Aorta (tissue), 5 donors: ENCODE results near the gene CDKN1C. TPM values are rescaled to one million over a fixed set of nuclear protein-coding genes. Genes with fewer than 3 reads are reported as not detected.

Experiments
- ATAC-seq: fragments of 200-7000 bp; cut with Tn5 transposase; one replicate; pipeline ENCODE4 v1.9.1; 2022; ENCODE audit warnings: moderate library complexity; ENCODE audit not compliant: low FRiP score
- DNase-seq, 2 donors: peaks; one replicate each; pipeline ENCODE4 v3.0.0-alpha.2; 2020
- H3K27ac ChIP-seq, 2 donors: one replicate each; pipeline ENCODE4 v1.5.1; 2013; ENCODE audit warnings: low read length in 2 of 2, mild to moderate bottlenecking in 2 of 2, moderate library complexity in 2 of 2, control low read depth in 1 of 2, inconsistent platforms in 1 of 2, low read depth in 1 of 2
- H3K27me3 ChIP-seq, 2 donors: one replicate each; pipeline ENCODE4 v1.6.1; 2013; ENCODE audit warnings: control low read depth in 1 of 2, low read length in 1 of 2, mild to moderate bottlenecking in 1 of 2, moderate library complexity in 1 of 2; ENCODE audit not compliant: insufficient read depth in 2 of 2, control insufficient read depth in 1 of 2
- H3K36me3 ChIP-seq, 2 donors: one replicate each; pipeline ENCODE4 v1.6.1; 2013; ENCODE audit warnings: control low read depth in 1 of 2, low read length in 1 of 2, mild to moderate bottlenecking in 1 of 2; ENCODE audit not compliant: insufficient read depth in 2 of 2, control insufficient read depth in 1 of 2
- H3K4me1 ChIP-seq, 2 donors: one replicate each; pipeline ENCODE4 v1.6.1; 2013; ENCODE audit warnings: low read length in 2 of 2, control low read depth in 1 of 2, mild to moderate bottlenecking in 1 of 2, moderate library complexity in 1 of 2; ENCODE audit not compliant: insufficient read depth in 2 of 2, control insufficient read depth in 1 of 2
- H3K4me3 ChIP-seq, 2 donors: one replicate each; pipeline ENCODE4 v1.5.1; 2013; ENCODE audit warnings: low read length in 2 of 2, control low read depth in 1 of 2, mild to moderate bottlenecking in 1 of 2
- H3K9me3 ChIP-seq: one replicate; pipeline ENCODE4 v1.6.1; 2013; ENCODE audit warnings: mild to moderate bottlenecking, low read length; ENCODE audit not compliant: control insufficient read depth
- WGBS, 2 donors: extraction: QIAGEN DNeasy Blood & Tissue Kit; methylation state at CpG; one replicate each; pipeline ENCODE4 v1.1.7; 2013; 5-methylcytosine and 5-hydroxymethylcytosine counted together
- intact Hi-C, 2 donors: fragments of 100-400 bp; cut with DNase I; formaldehyde crosslinking; loops; one replicate each; pipeline versions ENCODE4 v1.14.2 to v1.15.0; 2022
- polyA plus RNA-seq, 2 donors: library from polyadenylated mRNA; stranded (reverse); fragments of 200-250 nt; gene quantifications; one replicate each; pipeline ENCODE4 v1.2.3, GENCODE V29; 2013
- total RNA-seq, 2 donors: library from RNA; stranded (reverse); fragmentation: NEBNext Ultra II Directional; extraction: Animal tissue kit (Norgen Biotek cat#: 25700); gene quantifications; one replicate each; pipeline ENCODE4 v1.2.1, GENCODE V29; 2021
- donor health status: healthy with polysubstance abuse.
- donor health status: Bipolar disorder and iron deficiency.
- donor health status: DM: no; HTN: no; CAD: no.
- donor health status: DM: no; HTN: no; CAD: no.
- donor health status: DM: yes; HTN: yes; CAD: no.

The CDKN1C gene
- total and polyA plus RNA-seq, 4 donors, result 11.3 to 37.7 (median 17.5) TPM

DNA sequence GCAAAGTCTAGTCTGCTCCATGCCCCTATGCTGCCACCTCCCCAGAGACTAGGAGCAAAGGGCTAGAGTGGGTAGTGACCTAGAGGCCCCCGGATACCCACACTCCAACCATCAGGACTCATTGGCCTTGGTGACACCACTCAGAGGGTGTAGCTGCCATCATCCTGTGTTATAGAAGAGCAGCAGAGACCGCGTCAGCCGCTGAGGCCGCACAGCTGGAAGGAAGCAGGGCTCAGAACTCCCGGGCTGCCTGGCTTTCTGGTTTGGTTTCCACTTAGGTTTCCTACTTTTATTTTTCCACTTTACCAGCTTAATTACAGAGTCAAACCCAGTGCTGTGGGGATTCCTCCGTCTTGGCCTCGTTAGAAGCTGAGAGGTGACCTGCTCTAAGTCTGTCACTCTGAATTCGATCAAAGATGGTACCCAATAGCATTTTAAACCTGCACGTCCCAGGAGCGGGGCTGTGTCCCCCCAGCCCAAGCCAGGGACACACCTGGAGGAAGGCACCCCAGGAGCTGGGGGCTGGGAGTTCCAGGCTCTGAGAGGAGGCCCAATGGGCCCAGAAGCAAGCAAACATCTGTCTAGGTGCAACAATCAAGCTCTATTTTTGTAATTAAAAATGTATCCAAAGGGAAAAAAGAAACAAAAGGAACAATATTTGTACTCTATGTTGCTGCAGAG lies 2.1 kb upstream of the CDKN1C start:
- ATAC-seq (no peak), DNase-seq (no peak)
- no peaks in the 10 kb centered on the region for H3K4me1 ChIP-seq
- H3K4me3 ChIP-seq, result no peak overlapping the region
- H3K9me3 ChIP-seq, result no peaks in the 10 kb centered on the region
- H3K27me3 ChIP-seq, result no peaks in the 10 kb centered on the region
- no peaks in the 10 kb centered on the region for H3K36me3 ChIP-seq
- 80 to 81% methylated on average over 11 of the region's 11 CpGs for WGBS, 2 donors
- H3K27ac ChIP-seq, result no peak overlapping the region
- intact Hi-C loops, result loop anchor here in 1 of 2 donors (1.0 to 5.0 kb wide), 4 partner anchors 109 to 580 kb away; no protein-coding TSS in a partner anchor

DNA sequence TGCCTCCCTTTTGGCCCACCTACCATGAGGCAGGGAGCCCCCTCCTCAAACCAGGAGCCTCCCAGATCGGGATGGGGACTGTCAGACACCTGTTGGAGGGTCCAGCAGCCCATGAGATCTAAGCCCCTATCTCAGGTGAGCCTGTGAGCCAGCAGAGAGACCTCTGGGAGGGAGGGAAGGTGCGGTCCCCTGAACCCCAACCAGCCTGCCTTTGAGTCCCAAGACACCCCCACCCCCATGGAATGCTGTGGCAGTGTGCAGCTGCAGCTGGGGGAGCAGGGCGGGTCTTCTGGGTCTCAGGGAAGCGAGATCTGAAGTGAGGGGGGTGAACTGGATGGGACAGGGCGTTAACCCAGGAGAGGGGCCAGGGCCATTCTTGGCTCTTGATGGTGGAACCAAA lies 1.4 kb upstream of the CDKN1C start:
- H3K27ac ChIP-seq, result no peak overlapping the region
- no peak overlapping the region for H3K4me3 ChIP-seq
- no peak for DNase-seq
- H3K27me3 ChIP-seq, result no peaks in the 10 kb centered on the region
- intact Hi-C loops, result loop anchor here in 1 of 2 donors (2.0 to 5.0 kb wide), 3 partner anchors 108 to 580 kb away; no protein-coding TSS in a partner anchor
- no peaks in the 10 kb centered on the region for H3K36me3 ChIP-seq
- H3K9me3 ChIP-seq, result no peaks in the 10 kb centered on the region
- no peak for ATAC-seq
- H3K4me1 ChIP-seq, result no peaks in the 10 kb centered on the region
- 81 to 90% methylated on average over 5 of the region's 5 CpGs for WGBS, 2 donors

DNA sequence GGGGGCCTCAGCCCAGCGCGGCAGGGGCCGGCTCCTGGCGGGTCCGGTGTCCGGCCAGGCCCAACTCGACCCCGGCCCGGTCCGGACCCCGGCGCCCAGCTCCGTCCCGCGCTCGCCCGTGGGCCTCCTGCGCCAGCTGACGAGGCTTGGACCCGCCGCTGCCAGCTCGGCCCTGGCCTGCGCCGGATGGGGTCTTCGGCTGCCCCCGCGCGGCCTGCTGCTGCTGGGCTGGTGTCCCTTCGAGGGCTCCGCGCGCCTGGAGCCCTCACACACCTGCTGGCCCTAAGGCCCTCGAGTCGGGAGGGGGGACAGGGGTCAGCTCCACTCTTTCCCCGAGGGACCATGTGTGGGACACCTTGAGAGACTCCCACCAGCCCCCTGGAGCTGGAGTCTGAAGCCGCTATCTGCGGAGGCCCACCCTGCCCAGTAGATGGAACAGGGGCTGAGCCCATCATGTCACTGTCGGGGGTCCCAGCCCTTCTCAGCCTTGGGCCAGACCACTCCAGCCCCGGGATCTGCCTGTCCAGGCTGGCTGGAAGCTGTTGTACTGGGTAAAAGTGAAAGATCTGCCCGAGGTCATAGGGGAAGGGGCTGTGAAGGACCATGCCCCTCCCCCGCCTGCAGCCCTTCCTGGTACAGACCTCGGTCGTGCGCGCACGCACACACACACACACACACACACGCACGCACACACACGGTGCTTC lies 768 bp upstream of the CDKN1C start:
- DNase-seq (peak in 1 of 2 donors; percentile 72), ATAC-seq (peak; percentile 6)
- 14 to 18% methylated on average over 27 to 49 of the region's 49 CpGs for WGBS, 2 donors
- Histone ChIP-seq H3K9me3 (no peaks in the 10 kb centered on the region), H3K36me3 (no peaks in the 10 kb centered on the region), H3K4me1 (no peaks in the 10 kb centered on the region), H3K27ac (no peak overlapping the region), H3K27me3 (no peaks in the 10 kb centered on the region), H3K4me3 (peak overlapping the region in 1 of 2 donors; percentile 18)
- intact Hi-C loops, result loop anchor here in 1 of 2 donors (2.0 to 5.0 kb wide), 3 partner anchors 108 to 579 kb away; no protein-coding TSS in a partner anchor

DNA sequence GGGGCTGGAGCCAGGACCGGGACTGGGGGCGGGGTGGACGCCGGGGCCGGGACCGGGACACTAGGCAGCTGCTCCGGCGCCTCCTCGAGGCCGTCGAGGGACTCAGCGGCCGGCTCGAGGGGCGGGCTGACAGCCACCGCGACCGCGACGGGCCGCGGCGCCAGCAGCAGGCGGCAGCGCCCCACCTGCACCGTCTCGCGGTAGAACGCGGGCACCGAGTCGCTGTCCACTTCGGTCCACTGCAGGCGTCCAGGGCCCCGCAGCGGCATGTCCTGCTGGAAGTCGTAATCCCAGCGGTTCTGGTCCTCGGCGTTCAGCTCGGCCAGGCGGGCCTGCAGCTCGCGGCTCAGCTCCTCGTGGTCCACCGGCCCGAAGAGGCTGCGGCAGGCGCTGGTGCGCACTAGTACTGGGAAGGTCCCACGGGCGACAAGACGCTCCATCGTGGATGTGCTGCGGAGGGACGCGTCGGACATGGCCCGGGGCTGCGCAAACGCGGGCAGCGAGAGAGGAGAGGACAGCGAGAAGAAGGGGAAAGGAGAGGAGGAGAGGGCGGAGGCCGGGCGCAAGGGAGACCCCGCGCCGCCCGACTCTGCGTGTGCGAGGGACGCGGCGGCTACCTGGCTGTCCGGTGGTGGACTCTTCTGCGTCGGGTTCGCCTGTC lies 428 bp downstream of the CDKN1C start:
- Histone ChIP-seq H3K36me3 (no peaks in the 10 kb centered on the region), H3K27me3 (no peaks in the 10 kb centered on the region), H3K27ac (peak overlapping the region in 1 of 2 donors; percentile 55), H3K4me3 (peak overlapping the region; percentile 81 to 84), H3K4me1 (no peaks in the 10 kb centered on the region), H3K9me3 (no peaks in the 10 kb centered on the region)
- intact Hi-C loops, result loop anchor here in 1 of 2 donors (1.0 to 5.0 kb wide), 3 partner anchors 60 to 578 kb away; no protein-coding TSS in a partner anchor
- DNase-seq (peak; percentile 72 to 87), ATAC-seq (peak; percentile 31)
- 0 to 1% methylated on average over 40 to 80 of the region's 80 CpGs for WGBS, 2 donors

GRCh38 chr11:2883979-2884815 lies 1.4 kb downstream of the CDKN1C start:
- peak; percentile 19 for ATAC-seq
- intact Hi-C loops, result loop anchor here in 1 of 2 donors (5.0 kb wide), 2 partner anchors 107 to 177 kb away; no protein-coding TSS in a partner anchor
- 1% methylated on average over 56 to 119 of the region's 119 CpGs for WGBS, 2 donors
- no peaks in the 10 kb centered on the region for H3K27me3 ChIP-seq
- H3K4me3 ChIP-seq, result peak overlapping the region; percentile 81 to 84
- peak overlapping the region in 1 of 2 donors; percentile 38 for H3K27ac ChIP-seq
- H3K36me3 ChIP-seq, result no peaks in the 10 kb centered on the region
- no peaks in the 10 kb centered on the region for H3K9me3 ChIP-seq
- DNase-seq, result peak in 1 of 2 donors; percentile 71
- no peaks in the 10 kb centered on the region for H3K4me1 ChIP-seq

- intact Hi-C loops, result loop anchor here in 1 of 2 donors (5.0 kb wide), 2 partner anchors 106 to 176 kb away; no protein-coding TSS in a partner anchor
- Histone ChIP-seq H3K36me3 (no peaks in the 10 kb centered on the region), H3K4me1 (no peaks in the 10 kb centered on the region), H3K27ac (no peak overlapping the region), H3K9me3 (no peaks in the 10 kb centered on the region), H3K4me3 (peak overlapping the region; percentile 81 to 84), H3K27me3 (no peaks in the 10 kb centered on the region)
- ATAC-seq (no peak), DNase-seq (no peak)
- WGBS, 2 donors, result 0 to 1% methylated on average over 24 of the region's 24 CpGs
These were observed 2.0 kb downstream of the CDKN1C start for GRCh38 chr11:2883640-2883978.

- H3K9me3 ChIP-seq, result no peaks in the 10 kb centered on the region
- no peak overlapping the region for H3K4me3 ChIP-seq
- no peaks in the 10 kb centered on the region for H3K36me3 ChIP-seq
- intact Hi-C loops, result loop anchor here in 1 of 2 donors (5.0 kb wide), 2 partner anchors 105 to 175 kb away; no protein-coding TSS in a partner anchor
- WGBS, 2 donors, result 75 to 80% methylated on average over 11 of the region's 11 CpGs
- H3K27ac ChIP-seq, result no peak overlapping the region
- no peaks in the 10 kb centered on the region for H3K27me3 ChIP-seq
- H3K4me1 ChIP-seq, result no peaks in the 10 kb centered on the region
- ATAC-seq, result no peak
- DNase-seq, result no peak
These were observed 3.0 kb downstream of the CDKN1C start for GRCh38 chr11:2882396-2883110.
